ENCODE results near the gene PLOD3.
A peak's percentile ranks its signal among the peaks of the same experiment; 100 is the strongest.

Gene PLOD3

DNA sequence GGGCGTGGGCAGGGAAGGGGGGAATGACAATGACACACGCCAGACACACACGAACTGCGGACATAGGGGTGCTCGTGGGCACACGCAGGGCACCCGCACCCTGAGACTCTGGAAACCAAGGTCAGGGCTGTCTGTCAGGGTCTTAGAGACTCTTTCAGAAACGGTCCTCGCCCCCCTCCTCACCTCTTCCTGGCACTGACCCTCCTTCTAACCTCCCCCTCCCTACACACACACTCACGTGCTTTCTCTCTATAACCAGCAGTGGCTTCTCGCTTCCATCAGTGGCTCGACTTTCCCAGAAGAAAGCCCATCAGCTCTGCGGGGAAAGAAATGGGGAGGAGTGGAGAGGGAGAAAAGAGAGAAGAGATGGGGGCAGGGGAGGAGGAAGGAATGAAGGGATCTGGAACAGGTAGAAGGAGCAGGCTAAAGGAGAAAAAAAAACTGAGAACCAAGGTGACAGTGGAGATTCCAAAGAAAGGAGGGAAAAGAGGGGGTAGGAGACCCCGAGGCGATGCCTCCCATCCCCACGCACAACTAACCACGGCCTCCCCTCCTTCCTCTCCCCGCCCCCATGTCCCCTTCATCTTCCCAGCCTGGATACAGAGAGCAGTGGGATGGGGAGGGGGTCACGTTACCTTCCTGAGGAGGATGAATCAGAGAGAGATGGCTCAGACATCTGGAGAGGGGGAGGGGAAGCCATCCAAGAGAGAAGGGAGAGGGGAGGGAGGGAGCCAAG, 50.3 kb downstream of the PLOD3 start:
- ATAC-seq (ENCODE audit: insufficient read depth, low read depth) (no peak), DNase-seq (peak; percentile 57)
- H2AFZ ChIP-seq (ENCODE audit: low read depth, low read length): no peak overlapping the region
- peaks cover 3% of the 10 kb centered on the region for H3K79me2 ChIP-seq (ENCODE audit: insufficient read depth, low read length)
- no peak overlapping the region for H3K9ac ChIP-seq (ENCODE audit: low read depth, low read length)
- peaks cover 83% of the 10 kb centered on the region for H3K4me1 ChIP-seq (ENCODE audit: insufficient read depth, low read length)
- H3K9me3 ChIP-seq (ENCODE audit: insufficient read depth, low read length, severe bottlenecking): no peaks in the 10 kb centered on the region
- 0 out of 4 replicates have a peak overlapping the region, but pooled peaks of 1 of the 2 experiments have one; percentile 13 for H3K4me3 ChIP-seq (ENCODE audit: low read depth in 1 of 2, low read length in 2 of 2)
- H3K27ac ChIP-seq (ENCODE audit: low read length): no peak overlapping the region
- peaks cover 62% of the 10 kb centered on the region for H4K20me1 ChIP-seq (ENCODE audit: insufficient read depth, low read length)
- no peaks in the 10 kb centered on the region for H3K36me3 ChIP-seq (ENCODE audit: insufficient read depth, low read length)
- H3K4me2 ChIP-seq (ENCODE audit: insufficient read depth, low read length): peak overlapping the region; percentile 46
- TF ChIP-seq EZH2 (IDR thresholded peaks at IDR 0.05; ENCODE audit: borderline replicate concordance, low read depth, low read length, severe bottlenecking) (no peak), CTCF (IDR thresholded peaks at IDR 0.05; ENCODE audit: borderline replicate concordance, extremely low read depth, low read length, poor library complexity, severe bottlenecking) (no peak)
- H3K27me3 ChIP-seq (ENCODE audit: insufficient read depth, low read length, poor library complexity): peaks cover 17% of the 10 kb centered on the region

DNA sequence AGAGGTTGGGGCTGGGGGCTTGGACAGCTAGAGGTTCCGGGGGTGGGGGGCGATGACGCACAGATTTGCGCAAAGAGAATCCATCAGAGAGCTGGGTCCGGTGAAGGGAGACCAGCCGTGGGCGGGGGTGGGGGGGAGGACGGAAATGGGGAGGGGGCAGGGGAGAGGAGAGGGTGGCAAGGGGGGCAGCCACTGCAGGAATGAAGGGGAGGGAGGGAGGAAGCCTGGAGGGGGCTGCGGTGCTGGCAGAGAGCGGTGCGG, 50.8 kb downstream of the PLOD3 start:
- peak overlapping the region; percentile 46; the same call in 1 of the 2 replicates for H3K4me2 ChIP-seq (ENCODE audit: insufficient read depth, low read length)

GRCh38 chr7:101165958-101166647, 51.3 kb downstream of the PLOD3 start:
- Histone ChIP-seq H3K4me2 (ENCODE audit: insufficient read depth, low read length) (no peak overlapping the region), H3K27ac (ENCODE audit: low read length) (no peak overlapping the region), H3K9ac (ENCODE audit: low read depth, low read length) (no peak overlapping the region), H3K79me2 (ENCODE audit: insufficient read depth, low read length) (peaks cover 3% of the 10 kb centered on the region), H3K27me3 (ENCODE audit: insufficient read depth, low read length, poor library complexity) (peaks cover 17% of the 10 kb centered on the region), H3K9me3 (ENCODE audit: insufficient read depth, low read length, severe bottlenecking) (no peaks in the 10 kb centered on the region), H4K20me1 (ENCODE audit: insufficient read depth, low read length) (peaks cover 53% of the 10 kb centered on the region), H3K4me3 (ENCODE audit: low read depth in 1 of 2, low read length in 2 of 2) (no peak overlapping the region), H3K4me1 (ENCODE audit: insufficient read depth, low read length) (peaks cover 75% of the 10 kb centered on the region), H2AFZ (ENCODE audit: low read depth, low read length) (no peak overlapping the region), H3K36me3 (ENCODE audit: insufficient read depth, low read length) (no peaks in the 10 kb centered on the region)
- TF ChIP-seq EZH2 (IDR thresholded peaks at IDR 0.05; ENCODE audit: borderline replicate concordance, low read depth, low read length, severe bottlenecking): no peak
- no peak for TF ChIP-seq CTCF (IDR thresholded peaks at IDR 0.05; ENCODE audit: borderline replicate concordance, extremely low read depth, low read length, poor library complexity, severe bottlenecking)
- ATAC-seq (ENCODE audit: insufficient read depth, low read depth) (no peak), DNase-seq (no peak)

More for the DNA sequence above, 50.8 kb downstream of the PLOD3 start:
- no peaks in the 10 kb centered on the region for H3K9me3 ChIP-seq (ENCODE audit: insufficient read depth, low read length, severe bottlenecking)
- peaks cover 58% of the 10 kb centered on the region for H4K20me1 ChIP-seq (ENCODE audit: insufficient read depth, low read length)
- no peak overlapping the region for H2AFZ ChIP-seq (ENCODE audit: low read depth, low read length)
- ATAC-seq (ENCODE audit: insufficient read depth, low read depth) (no peak), DNase-seq (peak; percentile 47)
- H3K79me2 ChIP-seq (ENCODE audit: insufficient read depth, low read length): peaks cover 3% of the 10 kb centered on the region
- H3K9ac ChIP-seq (ENCODE audit: low read depth, low read length): no peak overlapping the region
- H3K27me3 ChIP-seq (ENCODE audit: insufficient read depth, low read length, poor library complexity): peaks cover 17% of the 10 kb centered on the region
- TF ChIP-seq CTCF (IDR thresholded peaks at IDR 0.05; ENCODE audit: borderline replicate concordance, extremely low read depth, low read length, poor library complexity, severe bottlenecking) (no peak), EZH2 (IDR thresholded peaks at IDR 0.05; ENCODE audit: borderline replicate concordance, low read depth, low read length, severe bottlenecking) (no peak)
- H3K4me1 ChIP-seq (ENCODE audit: insufficient read depth, low read length): peaks cover 80% of the 10 kb centered on the region
- no peak overlapping the region for H3K4me3 ChIP-seq (ENCODE audit: low read depth in 1 of 2, low read length in 2 of 2)
- H3K36me3 ChIP-seq (ENCODE audit: insufficient read depth, low read length): no peaks in the 10 kb centered on the region
- no peak overlapping the region for H3K27ac ChIP-seq (ENCODE audit: low read length)
